CD4-positive, alpha-beta T cell treated with Interferon gamma for 1 hour (primary cell): ENCODE results near the gene RAB36.
A peak's percentile ranks its signal among the peaks of the same experiment; 100 is the strongest.

Experiments
- DNase-seq: peaks from one replicate; pipeline ENCODE4 v3.0.0-alpha.2; 2020

The RAB36 gene

GRCh38 chr22:23161029-23161428 lies 15.8 kb downstream of the RAB36 start:
- no peak for DNase-seq

DNA sequence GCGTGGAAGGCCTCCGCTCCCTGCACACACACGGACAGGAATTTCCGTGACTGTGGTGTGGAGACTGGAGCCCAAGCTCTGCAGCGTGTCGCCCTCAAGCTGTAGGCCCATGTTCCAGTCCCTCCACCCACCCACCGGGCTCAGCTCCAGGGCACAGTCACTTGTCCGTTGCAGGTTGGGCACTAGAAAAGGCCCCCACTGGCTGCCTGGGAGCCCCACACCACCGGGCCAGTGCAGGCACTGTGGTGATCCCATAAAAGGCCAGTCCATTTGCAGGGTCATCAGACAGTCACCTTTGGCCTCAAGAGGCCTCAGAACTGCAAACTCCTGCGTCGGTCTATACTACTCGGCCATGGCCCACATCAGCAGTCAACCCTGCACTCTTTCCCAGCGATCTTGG lies 16.3 kb downstream of the RAB36 start:
- no peak for DNase-seq

DNA sequence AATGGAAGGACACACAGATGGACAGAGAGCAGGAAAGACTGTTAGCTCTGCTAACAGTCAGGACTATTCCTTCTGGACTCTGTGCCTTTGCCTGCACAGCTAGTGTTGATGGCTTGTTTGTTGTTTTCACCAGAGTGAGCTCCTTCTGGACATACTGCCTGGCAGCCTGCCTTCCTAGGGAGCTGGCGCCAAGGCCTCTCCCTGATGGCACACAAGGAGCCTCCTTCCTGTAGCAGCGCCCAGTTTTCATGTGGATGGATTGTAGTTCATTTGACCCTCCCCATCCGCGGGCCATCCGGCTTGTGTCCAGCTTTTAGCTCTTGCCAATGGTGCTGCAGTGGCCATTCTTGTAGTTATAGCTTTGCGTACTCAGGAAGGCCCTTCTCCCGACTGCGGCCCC lies 18.4 kb downstream of the RAB36 start:
- no peak for DNase-seq

- DNase-seq, result no peak
These were observed 18.8 kb downstream of the RAB36 start for GRCh38 chr22:23164091-23164490.

DNA sequence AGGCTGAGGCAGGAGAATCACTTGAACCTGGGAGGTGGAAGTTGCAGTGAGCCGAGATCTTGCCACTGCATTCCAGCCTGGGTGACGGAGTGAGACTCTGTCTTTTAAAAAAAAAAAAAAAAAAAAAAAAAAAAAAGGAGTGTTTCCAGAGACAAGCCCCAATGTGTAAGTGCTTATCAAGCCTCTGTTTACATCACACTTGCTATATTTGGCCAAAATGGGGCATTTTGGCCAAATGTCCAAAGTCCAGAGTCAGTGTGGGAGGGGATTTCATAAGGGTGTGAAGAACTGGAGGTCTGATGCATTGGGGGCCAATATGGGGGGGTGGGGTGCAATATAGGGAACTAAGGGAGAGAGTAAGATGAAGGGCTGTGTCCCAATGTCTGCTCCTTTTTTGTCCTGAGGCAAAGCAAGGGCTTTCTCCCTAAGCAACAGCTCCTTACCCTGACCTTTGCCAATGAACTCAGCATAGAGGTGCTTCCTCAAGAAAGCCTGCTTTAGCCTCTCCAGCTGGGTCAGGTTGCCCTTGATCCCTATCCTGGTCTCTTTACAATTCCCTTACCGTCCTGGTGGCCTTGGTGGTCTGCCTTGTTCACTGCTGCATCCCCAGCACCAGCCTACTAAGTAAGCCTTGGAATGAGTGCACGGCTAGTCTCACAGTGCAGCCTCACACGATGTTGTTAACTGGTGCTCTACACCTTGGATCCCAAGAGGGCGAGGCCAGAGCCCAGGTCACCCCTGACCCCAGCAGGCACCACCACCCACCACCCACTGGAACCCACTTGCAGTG lies 21.0 kb downstream of the RAB36 start:
- no peak for DNase-seq

- DNase-seq, result no peak
These were observed 21.8 kb downstream of the RAB36 start for GRCh38 chr22:23166841-23167616.

GRCh38 chr22:23168391-23169042 lies 23.2 kb downstream of the RAB36 start:
- no peak for DNase-seq

- DNase-seq, result no peak
These were observed 23.7 kb downstream of the RAB36 start for GRCh38 chr22:23169043-23169406.

DNA sequence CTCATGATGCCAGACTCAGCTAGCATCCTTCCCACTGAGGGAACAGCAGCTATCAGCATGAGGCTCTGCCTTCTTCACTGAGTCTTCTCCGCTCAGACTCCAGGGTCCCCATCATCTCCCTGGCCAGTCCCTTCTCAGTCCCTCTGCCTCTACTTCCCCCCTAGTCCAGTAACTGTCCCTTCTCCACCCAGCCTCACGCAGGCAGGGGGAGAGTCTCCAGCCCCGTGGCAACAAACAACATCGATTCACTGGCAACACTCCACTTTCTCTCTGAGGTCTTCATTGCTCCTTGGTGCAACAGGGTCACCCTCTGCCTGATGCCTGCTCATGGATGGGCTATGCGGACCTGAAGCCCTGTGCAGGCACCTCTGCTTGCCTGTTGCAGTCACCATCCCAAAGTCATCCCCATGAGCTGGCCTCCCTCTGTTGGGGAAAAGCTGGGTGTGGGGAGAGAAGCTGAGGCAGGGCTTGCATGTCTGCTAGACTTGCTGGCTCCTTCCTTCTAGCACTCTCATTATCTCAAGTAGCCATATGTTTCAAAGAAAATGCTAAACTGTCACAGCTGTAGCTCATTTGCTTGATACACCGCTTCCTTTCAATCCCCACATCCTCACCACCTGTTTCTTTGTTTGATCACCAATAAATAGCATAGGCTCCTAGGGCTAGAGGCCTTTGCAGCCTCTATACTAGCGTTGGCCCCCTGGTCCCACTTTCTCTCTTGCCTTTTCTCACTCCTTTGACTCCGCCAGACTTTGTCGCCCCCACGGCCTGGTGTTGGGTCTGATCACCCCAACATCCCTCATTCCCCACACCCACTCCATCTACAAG lies 30.8 kb downstream of the RAB36 start:
- no peak for DNase-seq

GRCh38 chr22:23176645-23177027 lies 31.4 kb downstream of the RAB36 start:
- DNase-seq, result no peak

DNA sequence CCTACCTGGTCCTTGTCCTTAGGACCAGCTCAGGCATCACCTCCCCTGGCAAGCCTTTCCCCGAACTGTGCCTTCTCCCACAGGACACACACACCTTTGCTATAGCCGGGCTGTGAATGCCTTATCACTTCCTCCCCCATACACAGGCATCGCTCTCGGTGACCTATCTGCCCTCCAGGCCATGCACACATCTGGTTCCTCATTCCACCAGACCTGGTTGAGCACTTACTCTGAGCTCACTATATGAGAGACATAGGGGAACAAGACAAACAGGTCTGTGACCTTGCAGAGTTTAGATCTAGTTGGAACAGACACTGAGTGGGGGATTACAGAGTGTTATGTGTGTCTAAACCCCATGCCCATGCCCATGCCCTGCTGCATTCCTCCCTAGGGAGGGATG lies 31.9 kb downstream of the RAB36 start:
- no peak for DNase-seq

DNA sequence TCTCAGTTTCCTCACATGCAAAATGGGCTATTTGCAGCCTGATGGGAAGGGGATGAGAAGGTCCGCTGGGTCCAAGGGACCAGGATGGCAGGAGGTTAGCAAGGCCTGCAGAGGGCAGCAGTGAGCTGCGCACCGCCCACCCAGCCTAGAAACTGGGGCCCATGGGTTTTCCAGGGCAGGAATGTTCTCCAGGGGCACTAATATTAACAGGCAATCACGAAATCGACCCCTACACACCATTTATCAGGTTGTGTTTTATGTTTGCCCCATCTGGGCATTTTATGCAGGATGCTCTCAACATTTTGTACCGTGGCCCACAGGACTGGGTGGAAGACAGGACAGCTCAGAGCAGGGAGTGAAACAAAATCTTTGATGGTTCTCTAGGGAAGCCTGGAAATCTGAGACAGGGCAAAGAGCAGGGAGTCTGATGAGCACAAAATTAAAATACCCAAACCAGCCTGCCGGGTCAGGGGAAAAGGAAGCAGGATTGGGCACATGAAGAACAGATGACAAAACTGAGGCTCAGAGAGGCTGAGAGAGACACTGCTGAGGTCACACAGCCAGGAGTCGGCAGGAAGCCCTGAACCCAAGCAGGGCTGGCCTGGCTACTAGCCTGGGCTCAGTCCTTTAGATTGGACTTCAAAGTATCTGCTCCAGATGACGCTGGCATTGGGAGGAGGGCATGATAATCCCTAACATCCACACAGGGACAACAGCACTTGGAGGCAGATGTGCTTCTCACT lies 33.4 kb downstream of the RAB36 start:
- DNase-seq, result peak; percentile 52

GRCh38 chr22:23179381-23180299 lies 34.4 kb downstream of the RAB36 start:
- DNase-seq, result no peak

DNA sequence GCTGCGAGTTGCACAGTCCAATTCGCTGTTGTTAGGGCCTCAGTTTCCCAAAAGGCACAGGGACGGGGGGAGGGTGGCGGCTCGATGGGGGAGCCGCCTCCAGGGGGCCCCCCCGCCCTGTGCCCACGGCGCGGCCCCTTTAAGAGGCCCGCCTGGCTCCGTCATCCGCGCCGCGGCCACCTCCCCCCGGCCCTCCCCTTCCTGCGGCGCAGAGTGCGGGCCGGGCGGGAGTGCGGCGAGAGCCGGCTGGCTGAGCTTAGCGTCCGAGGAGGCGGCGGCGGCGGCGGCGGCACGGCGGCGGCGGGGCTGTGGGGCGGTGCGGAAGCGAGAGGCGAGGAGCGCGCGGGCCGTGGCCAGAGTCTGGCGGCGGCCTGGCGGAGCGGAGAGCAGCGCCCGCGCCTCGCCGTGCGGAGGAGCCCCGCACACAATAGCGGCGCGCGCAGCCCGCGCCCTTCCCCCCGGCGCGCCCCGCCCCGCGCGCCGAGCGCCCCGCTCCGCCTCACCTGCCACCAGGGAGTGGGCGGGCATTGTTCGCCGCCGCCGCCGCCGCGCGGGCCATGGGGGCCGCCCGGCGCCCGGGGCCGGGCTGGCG lies 35.1 kb downstream of the RAB36 start, which contains the start of gene BCR:
BCR (plus strand) TSS at position 209 of the 592 bp plus-strand sequence. CDS start 452 bp downstream, outside the sequence.
- DNase-seq, result peak; percentile 61

DNA sequence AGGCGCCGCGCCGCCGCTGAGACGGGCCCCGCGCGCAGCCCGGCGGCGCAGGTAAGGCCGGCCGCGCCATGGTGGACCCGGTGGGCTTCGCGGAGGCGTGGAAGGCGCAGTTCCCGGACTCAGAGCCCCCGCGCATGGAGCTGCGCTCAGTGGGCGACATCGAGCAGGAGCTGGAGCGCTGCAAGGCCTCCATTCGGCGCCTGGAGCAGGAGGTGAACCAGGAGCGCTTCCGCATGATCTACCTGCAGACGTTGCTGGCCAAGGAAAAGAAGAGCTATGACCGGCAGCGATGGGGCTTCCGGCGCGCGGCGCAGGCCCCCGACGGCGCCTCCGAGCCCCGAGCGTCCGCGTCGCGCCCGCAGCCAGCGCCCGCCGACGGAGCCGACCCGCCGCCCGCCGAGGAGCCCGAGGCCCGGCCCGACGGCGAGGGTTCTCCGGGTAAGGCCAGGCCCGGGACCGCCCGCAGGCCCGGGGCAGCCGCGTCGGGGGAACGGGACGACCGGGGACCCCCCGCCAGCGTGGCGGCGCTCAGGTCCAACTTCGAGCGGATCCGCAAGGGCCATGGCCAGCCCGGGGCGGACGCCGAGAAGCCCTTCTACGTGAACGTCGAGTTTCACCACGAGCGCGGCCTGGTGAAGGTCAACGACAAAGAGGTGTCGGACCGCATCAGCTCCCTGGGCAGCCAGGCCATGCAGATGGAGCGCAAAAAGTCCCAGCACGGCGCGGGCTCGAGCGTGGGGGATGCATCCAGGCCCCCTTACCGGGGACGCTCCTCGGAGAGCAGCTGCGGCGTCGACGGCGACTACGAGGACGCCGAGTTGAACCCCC lies 35.8 kb downstream of the RAB36 start:
- no peak for DNase-seq

GRCh38 chr22:23181721-23182308 lies 36.5 kb downstream of the RAB36 start:
- no peak for DNase-seq

GRCh38 chr22:23182309-23183060 lies 37.2 kb downstream of the RAB36 start:
- peak; percentile 45 for DNase-seq

DNA sequence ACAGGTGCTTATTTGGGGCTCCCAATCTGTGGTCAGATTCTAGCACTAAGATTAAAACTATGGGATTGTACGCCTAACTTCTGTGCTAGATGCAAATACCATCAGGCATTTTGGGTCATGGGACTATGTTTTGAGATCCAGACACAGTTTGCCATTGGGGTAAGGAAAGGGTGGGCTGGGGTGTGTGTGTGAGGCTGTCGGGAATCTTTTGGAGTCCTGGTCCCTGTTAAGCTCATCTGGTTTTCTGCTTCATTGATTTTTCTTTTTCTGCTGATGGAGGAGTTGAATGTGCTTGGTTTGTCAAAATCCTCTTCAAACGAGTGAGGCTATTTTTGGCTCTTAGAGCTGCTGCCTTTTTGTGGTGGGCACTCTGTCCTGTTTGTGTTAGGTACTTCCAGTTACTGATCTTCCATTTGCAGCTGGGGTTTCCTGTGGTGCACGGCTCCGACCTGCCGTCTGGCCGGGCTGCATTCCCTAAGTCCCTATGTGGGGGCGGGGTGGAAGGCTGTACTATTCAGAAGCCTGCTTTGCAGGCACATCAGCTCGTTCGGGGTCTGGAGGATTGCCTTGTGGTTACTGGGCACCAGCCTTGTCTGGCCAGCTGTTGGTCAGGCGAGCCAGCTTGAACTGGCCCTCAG lies 37.9 kb downstream of the RAB36 start:
- no peak for DNase-seq
